GF-D8 (cell line): ENCODE data around the gene PSMB5.

Experiments
- DNase-seq: peaks from one replicate; lab custom pipeline; 2025; lab: John Stamatoyannopoulos, UW

PSMB5 gene

DNA sequence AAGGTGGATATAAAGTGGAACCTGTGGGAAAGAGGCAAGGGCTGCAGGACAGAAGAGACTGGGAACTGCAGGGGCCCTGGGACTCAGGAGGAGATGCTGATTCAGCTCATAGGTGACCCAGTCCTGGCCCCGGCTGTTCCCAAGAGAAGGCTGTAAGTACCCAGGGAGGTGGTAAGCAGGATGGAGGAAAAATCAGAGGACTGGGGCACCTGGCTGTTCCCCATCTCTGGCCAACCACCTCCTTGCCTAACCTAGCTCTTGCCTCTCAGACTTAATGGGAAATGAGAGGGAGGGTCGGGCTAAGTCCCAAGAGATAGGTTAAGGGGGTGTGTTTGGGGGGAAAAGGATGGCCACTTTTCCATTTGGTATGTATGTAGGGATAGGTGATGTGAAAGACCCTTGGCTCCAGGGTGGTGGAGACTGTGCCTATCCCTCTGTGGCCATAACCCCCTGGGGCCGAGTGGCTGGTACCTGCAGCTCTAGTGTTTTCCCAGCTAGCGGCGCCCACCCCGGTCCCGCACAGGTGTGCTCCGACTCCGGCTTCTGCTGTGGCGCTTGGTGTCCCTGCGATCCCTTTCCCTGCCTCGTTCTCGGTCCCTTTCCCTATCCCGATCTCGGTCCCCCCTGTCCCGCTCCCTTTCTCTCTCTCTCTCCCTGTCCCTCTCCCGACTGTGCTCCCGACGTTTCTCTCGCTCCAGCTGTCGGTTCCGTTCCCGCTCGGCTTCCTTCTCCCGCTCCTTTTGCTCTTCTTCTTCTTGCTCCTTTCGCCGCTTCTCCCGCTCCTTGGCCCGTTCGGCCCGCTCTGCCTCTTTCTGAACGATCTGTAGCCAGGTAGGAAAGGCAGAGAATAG is 24.2 kb upstream of the PSMB5 start:
- DNase-seq = no peak

DNA sequence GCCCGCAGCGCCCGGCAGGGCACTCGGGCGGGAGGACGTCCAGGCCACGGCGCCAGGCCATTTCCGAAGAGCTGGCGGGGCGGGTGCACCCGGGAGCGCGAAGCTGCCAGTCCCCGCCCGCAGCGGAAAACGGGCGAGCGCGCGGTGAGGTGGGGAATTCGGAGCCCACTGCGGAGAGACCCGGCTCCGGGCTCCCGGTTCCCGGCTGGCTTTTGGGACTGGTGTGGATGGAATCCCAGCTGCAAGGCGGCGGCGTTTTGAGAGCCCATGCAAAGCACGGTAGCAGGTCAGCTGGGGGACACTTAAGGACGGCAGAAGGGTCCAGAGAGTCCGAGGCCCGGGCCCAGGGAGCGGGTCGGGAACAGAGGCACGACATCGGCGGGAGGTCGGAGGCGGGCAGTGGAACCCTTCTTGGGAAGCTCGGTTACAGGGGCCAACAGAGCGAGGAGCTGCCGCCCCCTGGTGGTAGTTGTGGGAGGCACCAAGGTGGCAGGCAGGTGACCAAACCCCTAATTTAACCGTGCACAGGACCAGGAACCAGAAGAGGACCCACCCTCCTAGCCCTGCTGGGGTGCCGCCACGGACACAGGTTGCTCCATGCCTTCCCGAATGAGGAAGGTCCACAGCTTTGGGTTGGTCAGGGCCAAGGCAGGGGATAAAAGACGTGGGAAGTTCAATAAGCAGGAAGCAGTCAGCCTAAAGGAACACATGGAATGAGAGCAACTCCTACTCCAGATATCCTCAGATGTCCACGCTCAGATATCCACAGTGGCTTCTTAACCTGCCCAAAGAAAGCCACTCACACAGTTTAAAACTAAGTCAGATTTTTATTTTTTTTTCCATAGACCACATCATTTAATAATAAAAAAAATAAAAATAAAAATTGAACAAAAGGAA is 23.3 kb upstream of the PSMB5 start:
- DNase-seq = no peak

DNA sequence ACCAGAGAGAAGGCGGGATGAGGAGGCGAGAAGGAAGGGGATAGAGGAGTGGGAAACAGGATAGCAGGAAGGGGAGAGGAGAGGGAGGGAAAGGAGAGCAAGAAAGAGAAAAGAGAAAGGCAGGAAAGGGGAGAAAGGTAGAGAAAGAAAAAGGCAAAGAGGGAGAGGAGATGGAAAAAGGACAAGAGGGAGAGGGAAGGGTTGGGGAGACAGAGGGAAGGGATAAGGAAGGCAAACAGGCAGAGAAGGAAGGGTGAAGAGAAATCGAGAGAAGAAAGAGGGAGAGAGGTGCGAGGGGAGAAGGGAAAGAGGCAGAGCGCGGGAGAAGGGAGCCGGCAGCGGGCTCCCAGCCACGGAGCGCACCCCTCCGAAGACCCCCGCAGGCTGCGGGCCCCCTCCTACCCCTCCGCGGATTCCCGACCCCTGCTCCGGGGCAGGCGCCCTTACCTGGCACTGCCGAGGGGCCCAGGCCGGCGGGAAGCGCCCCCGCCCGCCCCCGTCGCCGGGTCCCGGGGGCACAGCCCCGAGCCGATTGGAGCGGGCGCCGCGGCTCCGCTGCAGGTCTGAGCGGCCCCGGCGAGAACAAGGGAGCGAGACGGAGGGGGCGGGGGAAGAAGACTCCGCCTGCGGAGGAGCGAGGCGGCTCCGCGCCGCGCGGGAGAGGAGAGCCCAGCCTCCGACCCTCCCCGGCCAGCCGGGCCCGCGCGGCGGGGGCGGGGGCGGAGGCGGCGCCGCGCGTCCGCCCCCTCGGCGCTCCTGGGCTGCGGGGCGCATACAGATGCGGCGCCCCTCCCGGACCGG is 22.5 kb upstream of the PSMB5 start, which contains the start of gene CDH24:
CDH24 (minus strand) TSS at position 565 of the 801 bp plus-strand sequence. CDS start 1,787 bp downstream, outside the sequence.
- DNase-seq = no peak

GRCh38 chr14:23056145-23056955 is 21.6 kb upstream of the PSMB5 start:
- no peak for DNase-seq

- no peak for DNase-seq
These were observed 21.0 kb upstream of the PSMB5 start for GRCh38 chr14:23055621-23056144.

DNA sequence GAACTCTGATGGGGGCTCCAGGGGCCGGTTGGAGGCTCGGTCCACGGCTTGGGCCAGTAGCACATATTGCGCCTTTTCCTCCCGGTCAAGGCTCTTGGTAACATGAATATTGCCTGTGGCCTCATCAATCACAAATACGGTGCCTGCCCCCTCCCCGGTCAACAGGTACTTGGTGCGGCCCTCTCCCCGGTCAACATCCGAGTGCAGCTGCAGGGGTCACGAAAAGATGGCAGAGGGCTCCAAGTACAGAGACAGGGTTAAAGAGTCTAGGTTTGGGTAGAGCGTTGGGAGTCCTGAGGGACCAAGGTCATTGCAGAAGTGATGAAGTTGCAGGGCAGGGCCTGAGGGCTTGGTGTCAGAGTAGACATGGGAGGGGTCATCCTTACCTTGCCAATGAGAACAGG is 20.4 kb upstream of the PSMB5 start:
- DNase-seq = no peak

DNA sequence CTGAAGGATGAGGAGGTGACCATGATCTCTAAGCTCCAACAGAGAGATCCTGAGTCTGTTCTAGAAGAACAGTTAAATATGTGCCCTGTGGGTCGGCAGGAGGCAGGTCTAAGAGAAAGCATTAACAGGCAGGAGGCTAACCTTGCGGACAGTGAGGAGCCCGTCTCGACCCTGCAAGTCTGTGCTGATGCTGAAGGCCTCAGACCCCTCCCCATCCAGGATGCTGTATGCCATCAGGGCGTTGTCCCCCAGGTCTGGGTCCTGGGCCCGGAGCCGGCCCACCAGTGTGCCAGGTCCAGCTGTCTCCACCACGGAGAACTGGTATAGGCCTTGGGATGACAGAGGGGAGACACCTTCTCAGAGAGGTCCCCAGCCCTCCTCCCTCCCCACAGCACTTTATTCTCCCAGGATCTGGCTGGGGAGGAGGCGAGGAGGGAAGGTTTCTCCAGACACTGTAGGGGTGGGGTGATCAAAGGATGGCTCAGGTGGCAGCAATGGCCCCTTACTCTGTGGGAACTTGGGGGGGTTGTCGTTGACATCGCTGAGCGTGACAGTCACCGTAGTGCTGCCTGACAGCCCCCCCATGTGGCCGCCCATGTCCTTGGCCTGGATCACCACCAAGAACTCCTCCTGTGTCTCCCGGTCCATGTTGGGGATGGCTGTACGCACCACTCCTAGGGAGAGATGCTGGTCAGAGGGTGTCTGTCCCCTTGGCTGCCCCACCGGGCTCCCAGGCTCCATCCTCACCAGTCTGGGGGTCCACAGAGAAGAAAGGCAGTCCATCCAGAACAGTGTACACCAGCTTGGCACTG is 19.5 kb upstream of the PSMB5 start:
- no peak for DNase-seq

DNA sequence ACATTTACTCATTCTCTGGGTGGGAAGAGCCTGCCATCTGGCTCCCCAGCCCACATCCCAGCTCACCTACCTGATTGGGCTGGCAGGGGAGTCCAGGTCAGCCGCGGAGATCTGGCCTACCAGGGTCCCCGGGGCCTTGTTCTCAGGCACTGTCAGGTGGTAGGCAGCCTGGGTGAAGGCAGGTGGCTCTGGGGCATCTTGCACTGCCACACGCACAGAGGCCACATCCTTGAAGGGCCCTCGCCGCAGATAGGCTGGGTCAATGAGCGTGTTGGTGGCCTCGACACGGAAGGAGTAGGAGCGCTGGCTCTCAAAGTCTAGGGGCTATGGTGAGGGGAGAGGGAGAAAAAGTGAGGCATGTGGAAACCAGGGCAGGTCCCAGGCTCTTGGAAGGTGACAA is 18.7 kb upstream of the PSMB5 start:
- no peak for DNase-seq

- no peak for DNase-seq
These were observed 18.0 kb upstream of the PSMB5 start for GRCh38 chr14:23052671-23053070.

- no peak for DNase-seq
These were observed 17.5 kb upstream of the PSMB5 start for GRCh38 chr14:23052182-23052623.

- no peak for DNase-seq
These were observed 16.7 kb upstream of the PSMB5 start for GRCh38 chr14:23051141-23052057.

DNA sequence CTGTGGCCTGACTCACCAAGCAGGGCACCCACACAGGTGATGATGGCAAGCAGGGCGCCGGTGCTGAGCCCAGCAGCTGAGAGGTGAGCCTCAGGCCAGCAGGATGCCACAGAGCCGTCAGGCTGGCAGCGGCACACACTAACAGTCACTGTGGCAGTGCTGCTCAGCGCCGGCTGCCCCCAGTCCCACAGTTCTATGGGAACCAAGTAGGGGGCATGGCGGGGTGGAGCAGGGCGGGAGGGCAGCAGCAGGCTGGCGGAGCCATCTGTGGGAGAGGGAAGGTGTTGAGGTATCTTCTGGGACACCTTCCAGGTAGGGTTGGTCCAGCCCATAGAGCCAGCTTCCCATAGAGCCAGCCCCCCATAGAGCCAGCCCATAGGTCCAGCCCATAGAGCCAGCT is 14.3 kb upstream of the PSMB5 start:
- DNase-seq = no peak

GRCh38 chr14:23047751-23048693 is 13.3 kb upstream of the PSMB5 start:
- no peak for DNase-seq

- no peak for DNase-seq
These were observed 12.4 kb upstream of the PSMB5 start for GRCh38 chr14:23047034-23047634.

DNA sequence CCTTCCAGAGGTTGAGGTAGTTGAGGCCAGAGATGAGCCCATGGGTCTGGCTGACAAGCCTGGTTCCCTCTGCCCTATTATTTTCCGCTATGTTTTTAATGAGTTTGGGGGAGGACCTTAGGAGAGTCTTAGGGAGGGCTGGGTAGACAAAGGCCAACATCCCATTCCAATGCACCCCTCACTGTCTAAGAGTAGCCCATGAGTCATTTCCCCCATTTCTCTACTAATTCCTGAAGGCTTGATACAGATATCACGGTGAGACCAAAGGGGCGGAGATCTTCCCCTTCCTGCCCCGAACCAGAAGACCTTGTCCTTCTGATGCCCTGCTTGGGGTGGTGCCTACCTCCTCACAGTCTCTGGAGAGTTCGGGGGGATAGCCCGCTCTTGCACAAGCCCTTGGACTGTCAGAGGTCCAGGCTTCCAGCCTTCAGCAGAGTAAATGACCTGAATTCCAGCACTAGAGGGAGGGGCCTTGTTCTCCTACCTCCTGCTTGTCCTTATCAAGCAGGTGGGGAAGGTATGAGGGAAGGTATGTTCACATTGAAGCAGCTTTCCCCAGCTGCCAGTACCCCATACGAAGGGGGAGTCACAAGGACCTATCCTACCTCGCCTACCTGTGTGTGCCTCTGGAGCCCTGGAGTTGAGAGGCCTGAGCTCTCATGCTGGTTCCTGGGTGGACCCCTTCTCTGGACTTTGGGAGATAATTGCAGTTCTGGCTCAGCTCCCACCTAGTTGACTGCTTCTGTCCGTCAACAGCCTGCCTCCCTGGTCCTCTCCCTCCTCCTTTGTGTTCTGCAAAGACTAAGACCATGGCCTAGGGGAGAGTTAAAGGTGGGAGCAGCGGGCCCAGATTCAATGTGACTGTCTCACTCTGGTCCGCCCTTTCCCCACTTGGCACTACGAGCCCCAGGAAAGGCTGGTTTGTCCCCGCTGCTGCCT is 11.0 kb upstream of the PSMB5 start:
- DNase-seq = no peak

DNA sequence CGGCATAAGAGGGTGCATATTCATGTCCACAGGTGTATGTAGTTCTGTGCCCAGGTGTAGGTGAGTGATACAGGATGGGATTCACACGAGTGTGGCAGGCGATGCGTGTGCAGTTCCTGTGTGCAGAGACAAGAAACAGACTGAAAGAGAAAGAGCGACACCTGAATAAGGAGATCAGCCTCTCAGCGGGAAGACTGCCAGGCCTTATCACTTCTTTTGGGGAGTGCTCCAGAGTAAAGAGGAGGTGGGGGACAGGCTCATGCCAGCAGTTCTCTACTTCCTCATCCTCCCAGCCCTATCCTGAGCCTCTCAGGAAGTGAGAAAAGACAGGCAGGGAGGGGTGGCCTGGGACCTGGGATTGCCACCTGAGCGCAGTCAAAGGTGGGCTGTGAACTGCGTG is 10.1 kb upstream of the PSMB5 start:
- no peak for DNase-seq
